22Rv1 (cell line): Measurements from ENCODE around the gene CROCC.

ENCODE experiments used
- CTCF ChIP-seq: fragments of 450-650 bp; IDR thresholded peaks from 2 replicates; pipeline ENCODE4 v1.5.1; 2017; ENCODE audit warnings: mild to moderate bottlenecking
- ZFX ChIP-seq: fragments of 450-650 bp; IDR thresholded peaks from 2 replicates; pipeline ENCODE4 v1.6.1; 2017; ENCODE audit warnings: antibody characterized with exemption, borderline replicate concordance

- TF ChIP-seq CTCF (no peak), ZFX (no peak)
Observed at GRCh38 chr1:17021896-17022295, 100.2 kb downstream of the CROCC start.
